Measurements from ENCODE around the gene PDE9A.
A peak's percentile ranks its signal among the peaks of the same experiment; 100 is the strongest.
"Not testable (repeated sequence)": the region's sequence is repeated elsewhere in the genome, so short reads cannot be mapped to it uniquely, and the experiment has no call there.

PDE9A gene

DNA sequence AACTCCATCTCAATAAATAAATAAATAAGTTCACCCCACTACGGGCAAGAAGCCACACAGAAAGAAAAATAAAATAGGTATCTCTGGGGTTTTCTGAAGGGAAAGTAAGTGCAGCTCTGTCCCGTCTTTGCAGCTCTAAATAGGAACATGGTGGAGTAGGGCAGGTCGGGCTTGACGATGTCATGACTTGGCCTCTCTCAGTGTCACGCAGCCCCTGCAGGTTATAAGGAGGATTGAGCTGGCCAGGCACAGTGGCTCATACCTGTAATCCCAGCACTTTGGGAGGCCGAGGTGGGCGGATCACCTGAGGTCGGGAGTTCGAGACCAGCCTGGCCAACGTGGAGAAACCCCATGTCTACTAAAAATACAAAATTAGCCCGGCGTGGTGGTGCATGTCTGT lies 67.1 kb downstream of the PDE9A start:
- not testable (repeated sequence) for DNase-seq

DNA sequence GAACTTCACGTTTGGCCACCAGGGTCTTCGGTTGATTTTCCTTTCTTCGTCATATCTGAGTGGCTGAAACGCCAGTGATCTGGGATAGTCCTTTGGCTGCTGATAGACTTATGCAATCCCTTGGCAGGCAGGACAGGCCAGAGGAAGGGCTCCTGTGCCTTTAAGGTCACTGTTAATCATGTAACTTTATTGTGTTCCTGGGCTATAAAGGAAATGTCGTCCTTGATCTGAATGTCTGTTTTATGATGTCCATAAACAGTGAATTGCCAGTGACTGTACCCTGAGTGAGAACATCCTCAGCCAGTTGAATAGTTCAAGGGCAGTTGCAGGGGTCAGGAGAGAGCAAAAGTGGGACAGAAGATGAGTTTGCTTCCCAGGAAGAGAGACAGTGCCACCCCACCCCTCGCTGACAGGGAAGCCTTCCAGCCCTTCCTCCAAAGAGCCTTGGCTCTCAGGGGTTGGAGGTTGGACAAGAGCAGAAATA lies 68.0 kb downstream of the PDE9A start:
- no peak for DNase-seq

DNA sequence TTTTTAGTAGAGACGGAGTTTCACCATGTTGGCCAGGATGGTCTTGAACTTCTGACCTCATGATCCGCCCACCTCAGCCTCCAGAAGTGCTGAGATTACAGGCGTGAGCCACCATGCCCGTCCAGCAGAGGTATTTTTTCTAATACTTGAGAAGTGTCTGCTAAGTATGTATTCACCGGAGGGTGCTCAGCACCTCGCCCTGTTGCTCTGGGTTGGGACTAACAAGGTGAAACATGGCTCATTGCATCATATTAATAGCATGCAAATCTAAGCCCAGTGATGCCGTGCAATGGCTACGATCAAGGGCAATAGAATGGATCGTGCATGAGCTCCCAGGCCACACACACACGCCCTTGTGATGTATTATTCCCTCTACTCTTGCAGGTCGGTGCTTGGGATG lies 68.7 kb downstream of the PDE9A start:
- DNase-seq: no peak

DNA sequence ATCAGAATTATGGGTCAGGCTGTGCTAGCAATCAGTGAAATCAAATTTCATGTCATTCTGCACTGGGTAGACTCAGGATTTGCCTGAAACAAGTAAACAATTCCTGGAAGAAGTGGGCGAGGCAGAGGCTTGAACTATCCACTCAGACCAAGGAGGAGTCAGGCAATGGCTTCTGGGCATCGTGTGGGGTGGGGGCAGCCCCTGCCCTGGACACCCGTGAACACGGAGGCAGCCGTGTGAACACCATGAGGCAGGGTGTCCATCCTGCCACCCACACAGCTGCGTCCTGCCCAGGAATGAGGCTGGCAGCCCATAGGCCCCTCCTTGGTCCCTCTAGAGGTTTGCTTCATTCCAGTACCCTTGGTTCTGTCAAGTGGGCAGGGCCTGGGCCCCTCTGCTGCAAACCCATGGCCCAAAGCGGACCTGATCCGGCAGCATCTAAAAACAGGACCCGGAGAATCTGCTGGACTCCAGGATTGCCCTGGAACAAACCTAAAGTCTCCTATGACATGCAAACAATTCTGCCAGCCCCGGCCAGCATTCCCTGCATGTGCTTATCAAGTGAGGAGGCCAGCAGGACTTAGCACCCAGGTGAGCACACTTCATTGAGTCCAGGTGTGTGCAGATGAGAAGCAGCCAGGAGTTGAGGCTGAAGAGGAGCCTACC lies 69.5 kb downstream of the PDE9A start:
- no peak for DNase-seq

DNA sequence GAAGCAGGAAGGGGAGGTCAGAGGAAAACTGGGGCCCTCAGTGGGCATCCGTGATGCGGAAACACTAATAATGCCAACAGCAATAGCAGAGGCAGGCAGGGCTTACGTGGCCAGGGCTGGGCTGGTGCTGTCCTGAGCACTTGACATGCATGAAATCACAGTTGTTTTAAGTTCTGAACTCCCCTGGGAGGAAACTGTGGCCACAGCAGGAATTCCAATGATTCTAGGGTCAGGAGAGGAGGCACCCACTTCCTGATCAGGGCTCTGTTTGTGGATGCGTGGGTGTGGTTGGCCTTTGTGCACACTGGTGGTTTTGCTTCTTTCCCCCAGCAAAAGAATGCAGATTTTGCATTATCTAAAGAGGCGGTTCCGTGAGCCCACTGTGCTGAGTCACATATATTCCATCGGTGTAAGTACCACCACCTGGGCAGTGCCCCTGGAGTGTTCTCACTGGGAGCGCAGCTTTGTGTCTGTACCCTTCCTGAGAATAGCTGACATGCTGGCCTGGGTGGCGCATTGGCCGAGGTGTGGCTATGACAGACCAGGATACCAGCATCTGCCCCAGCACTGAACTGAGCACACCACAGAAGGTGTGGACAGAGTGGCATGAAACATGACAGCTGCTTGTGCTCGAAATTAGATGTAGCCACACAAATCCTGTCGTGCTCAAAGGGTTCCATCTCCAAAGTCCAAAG lies 71.0 kb downstream of the PDE9A start:
- DNase-seq: no peak

DNA sequence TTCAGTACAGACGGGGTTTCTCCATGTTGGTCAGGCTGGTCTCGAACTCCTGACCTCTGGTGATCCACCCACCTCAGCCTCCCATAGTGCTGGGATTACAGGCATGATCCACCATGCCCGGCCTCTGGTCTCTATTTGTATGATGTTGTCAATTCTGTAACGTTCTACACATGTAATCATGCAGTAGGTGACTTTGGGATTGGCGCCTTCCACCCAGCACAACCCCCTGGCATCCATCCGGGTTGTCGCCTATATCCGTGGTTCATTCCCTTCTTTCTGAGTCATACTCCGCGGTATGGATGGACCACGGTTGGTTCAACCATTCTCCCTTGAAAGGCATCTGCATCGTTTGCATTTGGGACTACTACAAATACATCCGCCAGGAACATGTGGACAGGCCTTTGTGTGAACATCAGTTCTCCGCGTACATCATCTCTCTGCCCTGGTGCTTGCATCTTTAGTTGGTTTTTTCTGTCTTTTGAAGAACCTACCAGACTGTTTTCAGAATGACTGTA lies 72.1 kb downstream of the PDE9A start:
- DNase-seq: no peak

DNA sequence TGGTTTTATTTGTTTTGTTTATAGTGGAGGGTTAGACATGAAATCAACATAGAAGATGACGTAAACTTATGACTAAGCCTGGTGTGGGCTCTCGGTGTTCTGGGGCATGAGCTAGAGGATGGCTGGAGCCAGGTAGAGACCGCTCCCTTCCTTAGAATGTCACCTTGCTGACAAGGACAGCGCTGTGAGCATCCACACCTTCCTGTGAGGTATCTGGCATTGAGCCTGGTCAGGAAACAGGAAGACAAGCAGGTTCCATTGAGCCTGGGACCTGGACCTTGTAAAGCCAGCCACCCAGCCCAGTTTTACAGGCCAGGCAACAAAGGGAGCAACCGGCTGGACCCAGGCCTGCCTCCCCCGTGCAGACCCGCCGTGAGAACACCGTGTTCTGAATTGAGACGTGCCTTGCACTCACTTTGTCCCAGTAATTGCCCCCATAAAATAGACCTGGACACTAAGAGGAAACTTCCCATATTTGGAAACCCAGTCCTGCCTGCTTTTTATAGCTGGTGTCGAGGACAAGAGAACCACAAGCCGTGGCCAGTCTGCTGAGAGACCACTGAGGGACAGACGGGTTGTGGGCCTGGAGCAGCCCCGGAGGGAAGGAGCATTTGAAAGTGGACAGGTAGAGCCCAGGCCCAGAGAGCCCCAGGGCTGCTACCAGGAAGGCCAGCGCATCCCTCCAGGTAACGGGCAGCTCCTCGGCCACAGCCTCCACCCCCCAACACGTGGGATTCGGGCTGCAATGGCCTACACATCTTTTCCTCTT lies 78.0 kb downstream of the PDE9A start:
- DNase-seq: no peak

DNA sequence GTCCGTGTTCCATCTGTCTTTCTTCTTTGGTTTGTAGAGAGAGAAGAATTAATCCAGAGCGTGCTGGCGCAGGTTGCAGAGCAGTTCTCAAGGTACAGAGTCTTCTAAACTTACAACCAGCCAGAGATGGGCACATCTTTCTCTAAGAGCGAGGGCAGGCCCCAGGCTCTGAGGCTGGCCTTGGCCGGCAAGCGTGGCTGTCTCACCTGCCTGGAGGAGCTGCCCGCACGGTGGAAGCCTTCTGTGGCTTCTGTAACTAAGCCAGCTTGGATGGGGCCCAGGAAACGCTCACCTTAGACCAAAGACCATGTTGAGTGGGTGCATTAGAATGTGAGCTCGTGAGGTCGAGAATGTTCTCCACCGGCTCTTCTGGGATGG lies 78.6 kb downstream of the PDE9A start:
- DNase-seq: no peak

DNA sequence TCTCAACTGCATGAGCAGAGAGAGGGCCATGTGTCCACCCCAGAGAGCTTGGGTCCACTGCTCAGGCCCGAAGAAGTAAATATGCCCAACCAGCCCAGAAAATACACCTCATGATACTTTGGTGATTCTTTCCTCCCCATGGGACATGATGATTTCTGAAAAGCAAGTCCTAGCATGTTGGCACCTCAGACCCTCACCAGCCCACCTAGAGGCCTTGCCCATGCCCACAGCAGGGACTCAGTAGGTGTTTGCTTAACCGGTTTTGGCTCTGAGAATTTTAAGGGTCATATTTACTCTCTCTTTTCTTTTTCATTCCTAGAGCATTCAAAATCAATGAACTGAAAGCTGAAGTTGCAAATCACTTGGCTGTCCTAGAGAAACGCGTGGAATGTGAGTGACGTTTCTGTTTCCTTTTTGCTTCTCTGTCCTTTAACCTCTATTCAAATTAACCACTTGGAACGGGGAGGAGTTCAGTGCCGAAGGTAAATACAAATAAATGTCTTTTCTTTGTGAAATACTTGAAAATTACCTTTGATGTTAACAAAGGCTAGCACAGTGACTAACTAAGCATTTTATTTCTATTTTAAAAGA lies 79.7 kb downstream of the PDE9A start:
- no peak for DNase-seq

DNA sequence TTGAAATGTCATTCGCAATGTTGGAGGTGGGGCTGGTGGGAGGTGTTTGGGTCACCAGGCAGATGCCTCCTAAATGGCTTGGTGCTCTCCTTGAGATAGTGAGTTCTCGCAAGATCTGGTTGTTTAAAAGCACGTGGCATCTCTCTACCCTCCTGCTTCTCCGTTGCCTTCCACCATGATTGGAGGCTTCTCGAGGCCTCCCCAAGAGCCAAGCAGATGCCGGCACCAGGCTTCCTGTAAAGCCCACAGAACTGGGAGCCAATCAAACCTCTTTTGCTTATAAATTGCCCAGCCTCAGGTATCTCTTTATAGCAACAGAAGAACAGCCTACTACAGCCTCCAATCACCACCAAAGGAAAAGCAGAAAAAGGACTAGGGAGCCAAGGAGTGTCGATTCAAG lies 80.5 kb downstream of the PDE9A start:
- DNase-seq: no peak

DNA sequence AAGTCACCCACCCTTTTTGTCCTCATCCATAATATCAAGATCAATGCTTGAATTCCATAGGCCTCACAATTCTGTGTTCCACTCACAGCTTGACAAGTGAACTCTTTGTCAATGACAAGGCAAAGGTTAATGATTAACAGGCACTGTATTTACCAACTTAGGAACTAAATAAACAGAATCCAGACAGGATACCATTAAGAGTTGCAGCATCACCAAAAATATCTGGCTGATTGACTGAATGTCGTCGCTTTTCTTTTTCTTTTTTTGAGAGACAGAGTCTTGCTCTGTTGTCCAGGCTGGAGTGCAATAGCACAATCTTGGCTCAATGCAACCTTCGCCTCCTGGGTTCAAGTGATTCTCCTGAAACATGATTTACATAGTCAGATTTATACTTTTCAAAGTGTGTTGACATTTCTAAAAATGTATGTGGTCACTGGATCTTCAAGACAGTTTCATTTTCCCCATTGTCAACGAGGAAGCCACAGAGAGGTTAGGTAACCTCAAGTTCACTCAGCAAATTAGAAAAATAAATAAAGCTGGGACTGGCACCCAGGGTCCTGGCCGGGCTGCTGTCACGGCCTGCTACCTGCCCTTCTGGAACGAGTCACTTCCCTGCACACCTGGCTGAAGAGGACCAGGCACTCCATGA lies 81.0 kb downstream of the PDE9A start:
- no peak for DNase-seq

DNA sequence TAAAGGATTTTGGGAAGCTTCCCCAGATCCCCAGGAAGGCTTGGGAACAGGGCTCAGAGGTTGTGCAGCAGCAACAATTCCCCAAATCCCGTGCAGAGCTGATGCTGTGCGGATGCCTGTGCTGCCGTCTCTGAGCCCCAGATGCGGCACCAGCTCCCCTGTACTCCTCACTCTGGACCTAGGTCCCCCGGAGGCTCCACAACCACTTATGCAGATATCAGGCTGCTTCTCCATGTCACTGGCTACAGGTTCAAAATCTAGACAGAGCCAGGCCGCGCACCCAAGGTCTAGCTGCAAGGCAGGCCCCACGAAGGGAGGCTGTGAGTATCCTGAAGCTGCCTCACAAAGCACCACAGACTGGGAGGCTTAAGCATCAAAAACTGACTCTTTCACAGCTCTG lies 81.6 kb downstream of the PDE9A start:
- no peak for DNase-seq

DNA sequence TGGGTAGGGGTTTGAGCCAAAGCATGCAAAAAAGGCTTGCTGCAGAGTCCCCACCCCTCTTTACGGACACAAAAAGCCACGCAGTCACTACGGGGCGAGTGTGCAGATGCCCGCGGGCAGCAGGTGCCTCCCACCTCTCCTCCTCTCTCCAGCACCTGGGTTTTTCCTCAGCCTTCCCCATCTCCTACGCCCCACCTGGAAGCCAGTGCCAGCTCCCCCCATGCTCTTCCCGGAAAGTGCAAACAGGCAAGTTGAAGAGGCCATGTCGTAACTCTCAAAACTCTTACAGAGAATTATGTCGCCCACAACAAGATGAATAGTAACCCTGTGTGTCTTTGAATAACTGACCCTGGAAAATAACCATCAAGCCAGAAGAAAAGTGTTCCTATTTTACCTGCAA lies 82.5 kb downstream of the PDE9A start:
- no peak for DNase-seq

DNA sequence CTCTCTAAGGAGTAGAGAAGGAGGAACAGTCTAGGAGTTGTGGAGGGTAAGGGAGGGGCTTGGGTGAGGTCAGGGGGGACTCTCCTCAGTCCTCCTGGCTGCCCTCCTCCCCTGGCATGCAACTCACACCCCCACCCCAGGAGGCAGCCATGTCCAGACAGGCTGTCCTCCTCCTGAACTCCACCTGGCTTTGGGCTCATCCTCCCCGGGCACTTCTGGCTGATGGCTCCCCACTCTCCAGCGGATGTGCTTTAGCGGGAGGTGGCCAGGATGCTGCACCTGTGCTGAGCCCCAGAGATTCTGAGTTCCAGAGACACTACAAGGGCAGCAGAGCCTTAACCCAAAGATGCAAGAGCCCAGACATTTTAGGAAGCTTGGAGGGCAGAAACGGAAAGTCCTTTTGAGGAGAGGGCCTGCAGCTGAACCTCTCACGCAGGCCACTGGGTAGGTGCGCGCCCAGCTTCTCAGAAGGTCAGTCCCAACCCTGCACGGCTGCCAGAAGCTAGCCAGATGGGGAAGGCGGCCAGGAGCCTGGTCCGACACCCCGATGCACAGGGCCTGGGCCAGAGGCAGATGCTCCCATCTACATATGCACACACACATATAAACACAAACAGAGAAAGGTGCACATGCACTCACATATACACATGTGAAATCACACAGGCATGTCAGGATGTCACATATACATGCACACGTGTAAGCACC lies 83.4 kb downstream of the PDE9A start:
- no peak for DNase-seq

DNA sequence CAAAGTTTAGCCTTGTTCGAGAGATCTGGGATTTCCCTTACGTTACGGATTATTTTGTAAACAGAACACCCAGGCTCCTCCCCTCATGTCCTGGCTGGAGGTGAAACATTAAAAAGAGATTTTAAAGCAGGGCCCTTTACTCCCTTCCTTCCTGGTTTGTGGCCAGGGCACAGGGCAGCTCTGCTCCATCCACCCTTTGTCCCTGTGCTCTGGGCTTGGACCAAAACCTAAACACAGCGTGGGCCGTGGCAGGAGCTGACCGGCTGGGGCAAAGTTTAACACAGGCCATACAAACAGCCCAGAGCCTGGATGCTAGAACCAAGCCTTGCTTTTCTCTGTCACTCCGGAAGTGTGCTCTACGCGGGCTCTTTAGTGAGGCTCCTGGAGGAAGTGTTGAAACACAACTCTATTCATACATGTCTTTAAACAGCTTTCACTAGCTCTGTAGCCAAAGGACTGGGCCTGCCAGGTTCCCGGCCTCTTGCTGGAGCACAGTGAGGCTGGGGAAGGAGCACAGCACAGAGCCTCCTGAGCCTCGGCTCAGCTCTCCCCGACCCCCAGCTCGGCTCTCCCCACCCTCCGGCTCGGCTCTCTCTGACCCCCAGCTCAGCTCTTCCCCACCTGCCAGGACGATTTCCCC lies 84.7 kb downstream of the PDE9A start:
- DNase-seq: peak; percentile 37

DNA sequence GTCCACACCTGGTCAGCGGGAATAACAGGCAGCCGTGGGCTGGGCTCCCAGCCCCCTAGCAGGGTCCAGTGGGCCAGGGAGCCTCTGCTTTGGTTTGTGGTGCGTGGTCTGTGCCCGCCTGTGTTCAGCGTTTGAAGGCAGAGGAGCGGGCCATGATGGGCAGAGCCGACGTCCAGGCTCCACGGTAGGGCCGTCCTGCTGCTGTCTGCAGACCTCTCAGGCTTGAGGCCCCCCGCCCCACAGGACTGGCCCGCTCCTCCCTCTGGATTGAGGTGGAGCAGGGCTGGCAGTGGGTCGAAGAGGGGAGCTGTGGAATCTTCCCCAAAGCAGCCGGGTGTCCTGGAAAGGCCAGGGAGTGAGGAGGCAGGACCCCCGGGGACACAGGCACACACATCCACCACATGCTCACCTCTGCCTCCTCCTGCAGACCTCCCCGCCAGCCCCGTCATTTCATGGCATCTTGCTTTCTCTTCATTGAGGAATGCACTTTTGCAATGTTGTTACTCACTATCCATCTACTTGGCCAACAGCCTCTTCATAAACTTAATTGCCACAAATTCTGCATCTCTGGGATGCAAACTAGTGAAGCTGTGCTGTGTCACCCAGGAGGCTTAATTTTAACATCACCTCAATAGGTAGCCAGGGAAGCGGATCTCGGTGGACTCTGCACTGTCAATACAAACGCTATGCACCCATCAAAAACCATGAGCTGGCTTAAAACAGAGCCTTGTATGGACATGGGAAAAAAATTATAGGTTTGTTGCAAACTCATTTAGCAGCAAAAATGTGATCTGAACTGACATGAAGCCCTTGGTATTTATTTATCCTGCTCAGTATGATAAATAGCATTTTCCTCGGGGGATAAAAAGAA lies 85.9 kb downstream of the PDE9A start:
- no peak for DNase-seq

DNA sequence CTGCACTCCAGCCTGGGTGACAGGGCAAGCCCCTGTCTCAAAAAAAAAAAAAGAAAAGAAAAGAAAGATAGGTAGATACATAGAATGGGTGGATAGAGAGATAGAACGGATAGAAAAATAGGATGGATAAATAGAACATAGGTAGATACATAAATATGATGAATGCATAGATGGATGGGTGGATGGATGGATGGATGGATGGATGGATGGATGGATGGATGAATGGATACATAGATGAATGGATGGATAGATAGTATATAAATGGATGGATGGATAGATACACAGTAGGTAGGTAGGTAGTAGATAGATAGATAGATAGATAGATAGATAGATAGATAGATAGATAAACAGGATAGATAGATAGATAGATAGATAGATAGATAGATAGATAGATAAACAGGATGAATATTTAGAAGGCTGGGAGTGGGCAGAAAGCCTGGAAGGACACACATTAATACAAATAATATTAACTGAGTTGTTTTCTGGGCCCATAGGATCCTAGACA lies 87.0 kb downstream of the PDE9A start:
- DNase-seq: no peak

DNA sequence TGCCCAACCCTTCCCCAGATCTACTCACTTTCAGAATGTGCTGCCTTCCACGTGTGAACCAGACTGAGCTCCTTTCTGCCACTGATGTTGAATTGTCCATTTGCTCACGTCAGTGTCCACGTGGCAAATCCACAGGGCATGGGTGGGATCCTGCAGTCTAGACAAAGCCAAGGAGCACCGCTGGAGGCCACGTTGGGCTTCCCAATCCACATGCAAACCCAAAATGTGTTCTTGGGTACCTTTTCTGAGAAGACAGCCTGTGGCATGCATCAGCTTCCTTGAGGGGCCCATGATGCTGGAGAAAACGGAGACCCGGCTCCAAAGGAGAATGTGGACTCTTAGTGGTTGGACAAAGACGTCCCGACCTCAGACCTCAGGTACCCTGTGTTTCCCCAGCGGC lies 87.6 kb downstream of the PDE9A start:
- no peak for DNase-seq

DNA sequence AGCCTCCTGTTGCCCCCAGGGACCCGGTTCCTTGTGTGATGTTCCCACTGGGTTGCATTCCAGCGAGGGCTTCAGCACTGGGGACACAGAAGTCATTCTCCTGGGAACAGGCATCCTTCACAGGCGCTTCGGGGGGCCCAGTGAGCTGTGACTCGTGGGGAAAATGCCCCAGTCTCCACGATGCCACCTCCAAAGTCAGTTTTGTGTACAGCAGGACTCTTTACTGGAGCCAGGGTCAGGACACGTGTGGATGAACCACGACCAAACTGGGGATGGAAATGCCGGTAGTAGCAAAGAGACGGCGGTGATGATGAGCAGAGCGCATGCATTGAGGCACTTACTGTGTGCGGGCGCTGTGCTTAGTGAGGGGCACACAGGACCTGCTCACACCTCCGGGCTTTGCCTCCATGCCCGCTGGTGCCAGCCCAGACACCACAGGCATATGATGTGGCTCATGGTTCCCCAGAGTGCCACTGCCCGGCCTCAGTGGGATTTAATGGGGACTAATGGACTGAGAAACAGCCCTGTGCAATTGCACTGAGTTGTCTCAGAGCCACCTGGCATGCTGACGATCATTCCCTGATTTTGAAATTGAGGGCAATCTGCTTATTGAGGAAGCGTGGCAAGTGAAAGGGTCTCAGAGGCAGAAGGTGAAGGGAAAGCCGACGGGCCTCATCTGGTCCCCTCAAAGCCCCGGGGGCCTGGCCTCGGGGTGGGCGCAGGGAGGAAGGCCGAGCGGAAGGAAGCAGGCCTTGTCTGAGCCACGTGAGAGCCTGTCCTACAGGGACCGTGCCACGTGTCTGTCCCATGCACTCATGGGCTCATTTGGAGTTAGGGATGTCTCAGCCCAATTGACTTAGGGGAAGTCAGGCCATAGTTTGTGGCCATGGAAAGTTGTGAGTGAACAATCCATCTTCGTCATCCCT lies 91.4 kb downstream of the PDE9A start:
- no peak for DNase-seq
